HepG2 (cell line): ENCODE results near the gene HDAC10. TPM values are rescaled to one million over a fixed set of nuclear protein-coding genes. Genes with fewer than 3 reads are reported as not detected.
A peak's percentile ranks its signal among the peaks of the same experiment; 100 is the strongest.

ENCODE experiments used
- ARNT ChIP-seq: fragments of 450-650 bp; IDR thresholded peaks from 2 replicates; pipeline ENCODE4 v1.6.1; 2017
- JUN ChIP-seq: sonication (generic); formaldehyde crosslinking; IDR thresholded peaks from 2 replicates; pipeline ENCODE4 v1.4.0; 2020; ENCODE audit warnings: mild to moderate bottlenecking, missing genetic modification reagents
- JUND ChIP-seq: sonication (generic); formaldehyde crosslinking; IDR thresholded peaks from 2 replicates; pipeline ENCODE4 v1.8.0; 2022; ENCODE audit warnings: mild to moderate bottlenecking, missing genetic modification reagents
- NPAS2 ChIP-seq: sonication (generic); formaldehyde crosslinking; IDR thresholded peaks from 2 replicates; pipeline ENCODE4 v1.8.0; 2022; ENCODE audit warnings: mild to moderate bottlenecking, missing genetic modification reagents, borderline replicate concordance
- SNAI1 ChIP-seq: sonication (generic); formaldehyde crosslinking; IDR thresholded peaks from 2 replicates; pipeline ENCODE4 v1.5.0; 2020; ENCODE audit warnings: mild to moderate bottlenecking, missing genetic modification reagents, borderline replicate concordance
- XRCC5 ChIP-seq: fragments of 200-400 bp; formaldehyde crosslinking; optimal IDR thresholded peaks from 2 replicates; pipeline ENCODE3; 2017; ENCODE audit warnings: mild to moderate bottlenecking, low read length
- ZNF468 ChIP-seq: sonication (generic); formaldehyde crosslinking; IDR thresholded peaks from 2 replicates; pipeline ENCODE4 v1.8.0; 2022; ENCODE audit warnings: mild to moderate bottlenecking, moderate library complexity, missing genetic modification reagents
- ZNF569 ChIP-seq: sonication (generic); formaldehyde crosslinking; IDR thresholded peaks from 2 replicates; pipeline ENCODE4 v1.5.0; 2020; ENCODE audit warnings: mild to moderate bottlenecking, missing genetic modification reagents, moderate library complexity, borderline replicate concordance
- ZNF777 ChIP-seq: sonication (generic); formaldehyde crosslinking; IDR thresholded peaks from 2 replicates; pipeline ENCODE4 v1.4.0; 2020; ENCODE audit warnings: missing genetic modification reagents
- polyA plus RNA-seq, 8 experiments: library from polyadenylated mRNA; depleted of rRNA in 3 of 8; stranded (reverse) in 7 of 8; unstranded in 1 of 8; fragments of >200 nt; fragmentation: Illumina TruSeq in 4 of 8; extraction: Trizol in 4 of 8; gene quantifications; 2 replicates each; pipeline versions ENCODE4 v1.2.1 to v1.2.3, GENCODE V29; 2011 to 2016; ENCODE audit warnings: low read depth in 4 of 8, missing spikeins in 1 of 8, mixed read lengths in 1 of 8; ENCODE audit not compliant: insufficient read depth in 1 of 8
- total RNA-seq, 5 experiments: library from RNA; depleted of rRNA; stranded (reverse); fragments of >200 nt; fragmentation: Illumina TruSeq; extraction: Trizol; gene quantifications; 2 replicates each; pipeline ENCODE4 v1.2.3, GENCODE V29; 2016; ENCODE audit warnings: low read depth in 1 of 5
- TF ChIP-seq, protein P1 (sequence below): sonication (generic); formaldehyde crosslinking; IDR thresholded peaks from 2 replicates; pipeline ENCODE4 v1.4.0; 2020; ENCODE audit warnings: mild to moderate bottlenecking, missing genetic modification reagents
- TF ChIP-seq, protein P2 (sequence below): sonication (generic); formaldehyde crosslinking; IDR thresholded peaks from 2 replicates; pipeline ENCODE4 v1.5.0; 2020; ENCODE audit warnings: mild to moderate bottlenecking, missing genetic modification reagents, moderate library complexity
- TF ChIP-seq, protein P3 (sequence below): sonication (generic); formaldehyde crosslinking; IDR thresholded peaks from 2 replicates; pipeline ENCODE4 v1.4.0; 2020; ENCODE audit warnings: mild to moderate bottlenecking, missing genetic modification reagents
- TF ChIP-seq, protein P4 (sequence below): sonication (generic); formaldehyde crosslinking; IDR thresholded peaks from 2 replicates; pipeline ENCODE4 v1.4.0; 2020; ENCODE audit warnings: missing genetic modification reagents
- TF ChIP-seq, protein P5 (sequence below): sonication (generic); formaldehyde crosslinking; IDR thresholded peaks from 2 replicates; pipeline ENCODE4 v1.5.1; 2020; ENCODE audit warnings: mild to moderate bottlenecking, missing genetic modification reagents, borderline replicate concordance
- TF ChIP-seq, protein P6 (sequence below): sonication (generic); formaldehyde crosslinking; IDR thresholded peaks from 2 replicates; pipeline ENCODE4 v1.4.0; 2020; ENCODE audit warnings: missing genetic modification reagents, borderline replicate concordance

The HDAC10 gene
- total and polyA plus RNA-seq, 2 of the 13 experiments (the other 11 are each of a cell fraction or from before 2014, with no cell fraction given): 13.9 to 14.9 TPM

DNA sequence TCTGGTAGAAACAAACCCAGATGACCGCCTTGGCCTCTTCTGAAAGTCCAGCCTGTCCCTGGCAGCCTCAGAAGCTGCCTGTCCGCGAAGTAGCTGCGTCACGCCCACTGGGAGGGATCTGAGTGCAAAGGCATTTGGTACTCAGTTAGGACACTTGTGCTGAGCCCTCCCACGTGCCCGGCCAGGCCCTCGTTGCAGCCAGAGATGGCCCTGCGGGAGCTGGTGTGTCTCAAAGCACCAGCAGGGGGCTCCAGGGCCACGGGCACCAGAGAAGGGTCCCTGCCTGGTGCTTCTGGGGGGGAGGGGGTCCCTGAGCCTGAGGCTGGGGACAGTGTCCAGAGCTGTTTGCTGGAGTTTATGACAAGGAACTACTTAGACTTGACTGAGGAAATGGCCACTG, 44.5 kb downstream of the HDAC10 start (continued):
- TF ChIP-seq, protein P1, sequence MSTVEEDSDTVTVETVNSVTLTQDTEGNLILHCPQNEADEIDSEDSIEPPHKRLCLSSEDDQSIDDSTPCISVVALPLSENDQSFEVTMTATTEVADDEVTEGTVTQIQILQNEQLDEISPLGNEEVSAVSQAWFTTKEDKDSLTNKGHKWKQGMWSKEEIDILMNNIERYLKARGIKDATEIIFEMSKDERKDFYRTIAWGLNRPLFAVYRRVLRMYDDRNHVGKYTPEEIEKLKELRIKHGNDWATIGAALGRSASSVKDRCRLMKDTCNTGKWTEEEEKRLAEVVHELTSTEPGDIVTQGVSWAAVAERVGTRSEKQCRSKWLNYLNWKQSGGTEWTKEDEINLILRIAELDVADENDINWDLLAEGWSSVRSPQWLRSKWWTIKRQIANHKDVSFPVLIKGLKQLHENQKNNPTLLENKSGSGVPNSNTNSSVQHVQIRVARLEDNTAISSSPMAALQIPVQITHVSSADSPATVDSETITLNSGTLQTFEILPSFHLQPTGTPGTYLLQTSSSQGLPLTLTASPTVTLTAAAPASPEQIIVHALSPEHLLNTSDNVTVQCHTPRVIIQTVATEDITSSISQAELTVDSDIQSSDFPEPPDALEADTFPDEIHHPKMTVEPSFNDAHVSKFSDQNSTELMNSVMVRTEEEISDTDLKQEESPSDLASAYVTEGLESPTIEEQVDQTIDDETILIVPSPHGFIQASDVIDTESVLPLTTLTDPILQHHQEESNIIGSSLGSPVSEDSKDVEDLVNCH (CRISPR knock-in tag): no peak
- TF ChIP-seq, protein P2, sequence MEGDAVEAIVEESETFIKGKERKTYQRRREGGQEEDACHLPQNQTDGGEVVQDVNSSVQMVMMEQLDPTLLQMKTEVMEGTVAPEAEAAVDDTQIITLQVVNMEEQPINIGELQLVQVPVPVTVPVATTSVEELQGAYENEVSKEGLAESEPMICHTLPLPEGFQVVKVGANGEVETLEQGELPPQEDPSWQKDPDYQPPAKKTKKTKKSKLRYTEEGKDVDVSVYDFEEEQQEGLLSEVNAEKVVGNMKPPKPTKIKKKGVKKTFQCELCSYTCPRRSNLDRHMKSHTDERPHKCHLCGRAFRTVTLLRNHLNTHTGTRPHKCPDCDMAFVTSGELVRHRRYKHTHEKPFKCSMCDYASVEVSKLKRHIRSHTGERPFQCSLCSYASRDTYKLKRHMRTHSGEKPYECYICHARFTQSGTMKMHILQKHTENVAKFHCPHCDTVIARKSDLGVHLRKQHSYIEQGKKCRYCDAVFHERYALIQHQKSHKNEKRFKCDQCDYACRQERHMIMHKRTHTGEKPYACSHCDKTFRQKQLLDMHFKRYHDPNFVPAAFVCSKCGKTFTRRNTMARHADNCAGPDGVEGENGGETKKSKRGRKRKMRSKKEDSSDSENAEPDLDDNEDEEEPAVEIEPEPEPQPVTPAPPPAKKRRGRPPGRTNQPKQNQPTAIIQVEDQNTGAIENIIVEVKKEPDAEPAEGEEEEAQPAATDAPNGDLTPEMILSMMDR: peak; percentile 63
- TF ChIP-seq ZNF468 (CRISPR knock-in tag) (no peak), NPAS2 (CRISPR knock-in tag) (no peak), ZNF777 (CRISPR knock-in tag) (no peak), JUN (CRISPR knock-in tag) (no peak), SNAI1 (CRISPR knock-in tag) (no peak), ARNT (no peak), ZNF569 (no peak), XRCC5 (peak; percentile 74), JUND (CRISPR knock-in tag) (no peak)
- TF ChIP-seq, protein P3, sequence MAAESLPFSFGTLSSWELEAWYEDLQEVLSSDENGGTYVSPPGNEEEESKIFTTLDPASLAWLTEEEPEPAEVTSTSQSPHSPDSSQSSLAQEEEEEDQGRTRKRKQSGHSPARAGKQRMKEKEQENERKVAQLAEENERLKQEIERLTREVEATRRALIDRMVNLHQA: no peak
- TF ChIP-seq, protein P4, sequence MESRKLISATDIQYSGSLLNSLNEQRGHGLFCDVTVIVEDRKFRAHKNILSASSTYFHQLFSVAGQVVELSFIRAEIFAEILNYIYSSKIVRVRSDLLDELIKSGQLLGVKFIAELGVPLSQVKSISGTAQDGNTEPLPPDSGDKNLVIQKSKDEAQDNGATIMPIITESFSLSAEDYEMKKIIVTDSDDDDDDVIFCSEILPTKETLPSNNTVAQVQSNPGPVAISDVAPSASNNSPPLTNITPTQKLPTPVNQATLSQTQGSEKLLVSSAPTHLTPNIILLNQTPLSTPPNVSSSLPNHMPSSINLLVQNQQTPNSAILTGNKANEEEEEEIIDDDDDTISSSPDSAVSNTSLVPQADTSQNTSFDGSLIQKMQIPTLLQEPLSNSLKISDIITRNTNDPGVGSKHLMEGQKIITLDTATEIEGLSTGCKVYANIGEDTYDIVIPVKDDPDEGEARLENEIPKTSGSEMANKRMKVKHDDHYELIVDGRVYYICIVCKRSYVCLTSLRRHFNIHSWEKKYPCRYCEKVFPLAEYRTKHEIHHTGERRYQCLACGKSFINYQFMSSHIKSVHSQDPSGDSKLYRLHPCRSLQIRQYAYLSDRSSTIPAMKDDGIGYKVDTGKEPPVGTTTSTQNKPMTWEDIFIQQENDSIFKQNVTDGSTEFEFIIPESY: peak; percentile 28; the same call in 1 of the 2 replicates
- TF ChIP-seq, protein P5, sequence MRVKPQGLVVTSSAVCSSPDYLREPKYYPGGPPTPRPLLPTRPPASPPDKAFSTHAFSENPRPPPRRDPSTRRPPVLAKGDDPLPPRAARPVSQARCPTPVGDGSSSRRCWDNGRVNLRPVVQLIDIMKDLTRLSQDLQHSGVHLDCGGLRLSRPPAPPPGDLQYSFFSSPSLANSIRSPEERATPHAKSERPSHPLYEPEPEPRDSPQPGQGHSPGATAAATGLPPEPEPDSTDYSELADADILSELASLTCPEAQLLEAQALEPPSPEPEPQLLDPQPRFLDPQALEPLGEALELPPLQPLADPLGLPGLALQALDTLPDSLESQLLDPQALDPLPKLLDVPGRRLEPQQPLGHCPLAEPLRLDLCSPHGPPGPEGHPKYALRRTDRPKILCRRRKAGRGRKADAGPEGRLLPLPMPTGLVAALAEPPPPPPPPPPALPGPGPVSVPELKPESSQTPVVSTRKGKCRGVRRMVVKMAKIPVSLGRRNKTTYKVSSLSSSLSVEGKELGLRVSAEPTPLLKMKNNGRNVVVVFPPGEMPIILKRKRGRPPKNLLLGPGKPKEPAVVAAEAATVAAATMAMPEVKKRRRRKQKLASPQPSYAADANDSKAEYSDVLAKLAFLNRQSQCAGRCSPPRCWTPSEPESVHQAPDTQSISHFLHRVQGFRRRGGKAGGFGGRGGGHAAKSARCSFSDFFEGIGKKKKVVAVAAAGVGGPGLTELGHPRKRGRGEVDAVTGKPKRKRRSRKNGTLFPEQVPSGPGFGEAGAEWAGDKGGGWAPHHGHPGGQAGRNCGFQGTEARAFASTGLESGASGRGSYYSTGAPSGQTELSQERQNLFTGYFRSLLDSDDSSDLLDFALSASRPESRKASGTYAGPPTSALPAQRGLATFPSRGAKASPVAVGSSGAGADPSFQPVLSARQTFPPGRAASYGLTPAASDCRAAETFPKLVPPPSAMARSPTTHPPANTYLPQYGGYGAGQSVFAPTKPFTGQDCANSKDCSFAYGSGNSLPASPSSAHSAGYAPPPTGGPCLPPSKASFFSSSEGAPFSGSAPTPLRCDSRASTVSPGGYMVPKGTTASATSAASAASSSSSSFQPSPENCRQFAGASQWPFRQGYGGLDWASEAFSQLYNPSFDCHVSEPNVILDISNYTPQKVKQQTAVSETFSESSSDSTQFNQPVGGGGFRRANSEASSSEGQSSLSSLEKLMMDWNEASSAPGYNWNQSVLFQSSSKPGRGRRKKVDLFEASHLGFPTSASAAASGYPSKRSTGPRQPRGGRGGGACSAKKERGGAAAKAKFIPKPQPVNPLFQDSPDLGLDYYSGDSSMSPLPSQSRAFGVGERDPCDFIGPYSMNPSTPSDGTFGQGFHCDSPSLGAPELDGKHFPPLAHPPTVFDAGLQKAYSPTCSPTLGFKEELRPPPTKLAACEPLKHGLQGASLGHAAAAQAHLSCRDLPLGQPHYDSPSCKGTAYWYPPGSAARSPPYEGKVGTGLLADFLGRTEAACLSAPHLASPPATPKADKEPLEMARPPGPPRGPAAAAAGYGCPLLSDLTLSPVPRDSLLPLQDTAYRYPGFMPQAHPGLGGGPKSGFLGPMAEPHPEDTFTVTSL: no peak
- TF ChIP-seq, protein P6, sequence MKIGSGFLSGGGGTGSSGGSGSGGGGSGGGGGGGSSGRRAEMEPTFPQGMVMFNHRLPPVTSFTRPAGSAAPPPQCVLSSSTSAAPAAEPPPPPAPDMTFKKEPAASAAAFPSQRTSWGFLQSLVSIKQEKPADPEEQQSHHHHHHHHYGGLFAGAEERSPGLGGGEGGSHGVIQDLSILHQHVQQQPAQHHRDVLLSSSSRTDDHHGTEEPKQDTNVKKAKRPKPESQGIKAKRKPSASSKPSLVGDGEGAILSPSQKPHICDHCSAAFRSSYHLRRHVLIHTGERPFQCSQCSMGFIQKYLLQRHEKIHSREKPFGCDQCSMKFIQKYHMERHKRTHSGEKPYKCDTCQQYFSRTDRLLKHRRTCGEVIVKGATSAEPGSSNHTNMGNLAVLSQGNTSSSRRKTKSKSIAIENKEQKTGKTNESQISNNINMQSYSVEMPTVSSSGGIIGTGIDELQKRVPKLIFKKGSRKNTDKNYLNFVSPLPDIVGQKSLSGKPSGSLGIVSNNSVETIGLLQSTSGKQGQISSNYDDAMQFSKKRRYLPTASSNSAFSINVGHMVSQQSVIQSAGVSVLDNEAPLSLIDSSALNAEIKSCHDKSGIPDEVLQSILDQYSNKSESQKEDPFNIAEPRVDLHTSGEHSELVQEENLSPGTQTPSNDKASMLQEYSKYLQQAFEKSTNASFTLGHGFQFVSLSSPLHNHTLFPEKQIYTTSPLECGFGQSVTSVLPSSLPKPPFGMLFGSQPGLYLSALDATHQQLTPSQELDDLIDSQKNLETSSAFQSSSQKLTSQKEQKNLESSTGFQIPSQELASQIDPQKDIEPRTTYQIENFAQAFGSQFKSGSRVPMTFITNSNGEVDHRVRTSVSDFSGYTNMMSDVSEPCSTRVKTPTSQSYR (CRISPR knock-in tag): peak; percentile 20; the same call in 1 of the 2 replicates
